Muscle of leg (tissue), 11 donors: Measurements from ENCODE around the gene RAD51B. TPM values are rescaled to one million over a fixed set of nuclear protein-coding genes. Genes with fewer than 3 reads are reported as not detected.
A peak's percentile ranks its signal among the peaks of the same experiment; 100 is the strongest.

Experiments
- DNase-seq: peaks from one replicate; pipeline ENCODE4 v3.0.0; 2013
- H3K27ac ChIP-seq: one replicate; pipeline ENCODE4 v1.5.1; 2013; ENCODE audit warnings: mild to moderate bottlenecking, low read length, control low read depth
- H3K27me3 ChIP-seq: one replicate; pipeline ENCODE4 v1.6.1; 2013; ENCODE audit warnings: low read length; ENCODE audit not compliant: control insufficient read depth, insufficient read depth
- H3K36me3 ChIP-seq: one replicate; pipeline ENCODE4 v1.6.1; 2013; ENCODE audit warnings: low read length; ENCODE audit not compliant: control insufficient read depth, insufficient read depth
- H3K4me1 ChIP-seq: one replicate; pipeline ENCODE4 v1.6.1; 2013; ENCODE audit warnings: low read length; ENCODE audit not compliant: control insufficient read depth, insufficient read depth
- H3K4me3 ChIP-seq: one replicate; pipeline ENCODE4 v1.5.1; 2013; ENCODE audit warnings: low read length, control low read depth
- H3K9me3 ChIP-seq: replicated peaks from 2 replicates; pipeline ENCODE4 v1.6.1; 2013; ENCODE audit warnings: low read depth, low read length; ENCODE audit not compliant: control insufficient read depth
- WGBS: methylation state at CpG from one replicate; pipeline ENCODE4 v1.1.5; 2013; ENCODE audit warnings: missing lambda C conversion rate; ENCODE audit not compliant: insufficient coverage; 5-methylcytosine and 5-hydroxymethylcytosine counted together
- polyA plus RNA-seq, 8 donors: library from polyadenylated mRNA; unstranded; fragments of 120-200 nt; gene quantifications; one replicate each; pipeline versions ENCODE4 v1.2.1 to v1.2.3, GENCODE V29; 2013; ENCODE audit warnings: inconsistent platforms in 1 of 8, low replicate concordance in 1 of 8; ENCODE audit not compliant: insufficient read length in 8 of 8, insufficient read depth in 1 of 8
- total RNA-seq: library from RNA; stranded (reverse); fragments of 120-200 nt; gene quantifications from one replicate; pipeline ENCODE4 v1.2.4, GENCODE V29; 2013

RAD51B gene
- total and polyA plus RNA-seq, 9 donors = 6.0 to 16.5 (median 7.2) TPM

DNA sequence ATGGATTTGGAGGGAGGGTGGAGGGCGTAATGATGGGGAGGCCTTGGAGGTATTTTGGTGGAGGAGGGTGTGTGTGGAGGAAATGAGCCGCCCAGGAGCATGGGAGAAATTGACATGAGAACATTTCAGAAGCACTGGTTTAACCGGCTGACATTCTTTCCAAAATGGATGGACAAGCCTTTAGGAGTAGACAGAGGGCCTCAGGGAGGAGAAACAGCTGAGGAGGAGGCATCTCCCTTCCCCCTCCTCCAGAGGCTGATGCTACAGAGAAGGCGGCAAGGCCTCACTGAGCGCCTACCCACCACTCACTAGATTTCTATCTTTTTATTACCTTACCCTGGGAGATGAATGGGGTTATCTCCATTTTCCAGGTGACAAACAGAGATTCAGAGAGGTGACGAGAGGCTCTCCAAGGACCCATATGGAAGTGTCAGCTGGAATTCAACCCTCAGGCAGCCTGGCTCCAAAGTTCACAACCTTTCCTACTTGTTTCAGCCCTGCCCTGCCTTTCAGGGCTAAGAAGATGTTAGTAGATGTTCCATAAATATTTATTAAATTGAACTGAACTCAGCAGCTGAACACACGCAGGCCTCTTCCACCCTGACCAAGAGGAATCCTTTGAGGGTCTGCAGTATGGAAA is 683.7 kb downstream of the RAD51B start:
- WGBS = 90% methylated on average over 2 of the region's 7 CpGs
- no peak for DNase-seq
- Histone ChIP-seq H3K4me1 (peaks cover 58% of the 10 kb centered on the region), H3K27ac (no peak overlapping the region), H3K4me3 (no peak overlapping the region), H3K36me3 (no peaks in the 10 kb centered on the region), H3K9me3 (no peaks in the 10 kb centered on the region), H3K27me3 (no peaks in the 10 kb centered on the region)

DNA sequence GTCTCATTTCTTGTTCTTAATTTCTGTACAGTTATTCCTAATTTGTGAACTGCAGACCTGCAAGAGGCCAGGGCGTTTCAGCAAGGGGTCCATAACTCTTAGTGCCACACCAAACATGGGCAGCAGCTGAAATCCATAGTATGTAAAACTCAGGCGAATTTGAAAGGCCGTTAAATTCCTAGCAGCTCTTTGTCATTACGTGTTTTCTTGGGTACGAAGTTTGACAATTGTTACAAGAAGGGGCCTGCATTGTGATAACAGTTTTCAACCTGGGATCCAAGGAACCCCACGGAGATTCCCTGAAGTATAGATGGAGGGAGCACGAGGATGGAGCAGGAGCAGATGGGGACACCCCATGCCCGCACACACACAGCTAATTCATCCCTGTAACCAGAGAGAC is 685.3 kb downstream of the RAD51B start:
- DNase-seq = no peak
- no peak overlapping the region for H3K27ac ChIP-seq
- H3K27me3 ChIP-seq = no peaks in the 10 kb centered on the region
- H3K4me3 ChIP-seq = no peak overlapping the region
- H3K36me3 ChIP-seq = no peaks in the 10 kb centered on the region
- 74% methylated on average over 5 of the region's 8 CpGs for WGBS
- H3K9me3 ChIP-seq = no peaks in the 10 kb centered on the region
- peaks cover 73% of the 10 kb centered on the region for H3K4me1 ChIP-seq

- DNase-seq = peak; percentile 73
- H3K27me3 ChIP-seq = no peaks in the 10 kb centered on the region
- H3K4me1 ChIP-seq = peaks cover 79% of the 10 kb centered on the region
- H3K27ac ChIP-seq = peak overlapping the region; percentile 92
- no peaks in the 10 kb centered on the region for H3K9me3 ChIP-seq
- H3K4me3 ChIP-seq = no peak overlapping the region
- H3K36me3 ChIP-seq = no peaks in the 10 kb centered on the region
- 31% methylated on average over 14 of the region's 17 CpGs for WGBS
These were observed 686.6 kb downstream of the RAD51B start for GRCh38 chr14:68506021-68506644.

DNA sequence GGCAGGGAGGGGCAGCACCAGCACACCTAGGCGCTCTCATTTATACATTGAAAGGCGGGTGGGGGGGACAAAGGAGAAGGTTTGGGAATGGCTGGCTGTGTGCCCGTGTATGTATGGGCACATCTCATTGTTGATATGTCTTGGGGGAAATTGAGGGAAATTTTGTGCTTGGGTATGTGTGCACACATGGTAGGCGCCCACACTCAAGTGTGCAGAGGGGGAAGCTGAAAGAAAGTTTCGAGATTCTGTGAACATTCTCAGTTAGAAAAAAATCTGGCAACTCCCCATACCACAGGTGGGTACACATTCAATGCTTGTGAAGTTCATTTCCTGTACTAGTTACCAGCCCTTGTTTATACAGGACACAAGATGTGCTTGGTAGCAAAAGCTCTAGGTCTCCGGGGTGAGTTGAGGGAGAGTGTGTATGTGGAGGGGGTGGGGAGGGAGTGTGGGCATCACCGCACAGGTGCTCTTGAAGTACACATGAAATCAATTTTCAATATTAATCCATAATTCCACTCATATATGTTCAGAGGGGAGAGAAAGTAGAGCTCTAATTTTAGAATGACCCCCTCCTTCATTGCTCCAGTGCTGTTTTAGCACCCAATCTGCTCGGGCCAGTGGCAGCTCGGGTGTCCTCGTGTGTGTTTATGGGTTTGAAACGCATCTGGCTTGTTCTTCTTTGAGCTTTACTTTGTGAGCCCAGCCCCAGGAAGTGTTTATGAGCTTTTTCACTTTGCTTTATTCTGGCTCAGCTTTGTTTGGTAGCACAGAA is 687.3 kb downstream of the RAD51B start:
- Histone ChIP-seq H3K4me1 (peaks cover 79% of the 10 kb centered on the region), H3K9me3 (no peaks in the 10 kb centered on the region), H3K4me3 (no peak overlapping the region), H3K36me3 (no peaks in the 10 kb centered on the region), H3K27me3 (no peaks in the 10 kb centered on the region), H3K27ac (peak overlapping the region; percentile 92)
- WGBS = 77% methylated on average over 3 of the region's 11 CpGs
- DNase-seq = no peak

GRCh38 chr14:68507544-68508081 is 688.0 kb downstream of the RAD51B start:
- no peaks in the 10 kb centered on the region for H3K27me3 ChIP-seq
- H3K4me3 ChIP-seq = no peak overlapping the region
- DNase-seq = peak; percentile 67
- 87% methylated on average over 9 of the region's 10 CpGs for WGBS
- no peaks in the 10 kb centered on the region for H3K36me3 ChIP-seq
- peaks cover 78% of the 10 kb centered on the region for H3K4me1 ChIP-seq
- H3K27ac ChIP-seq = peak overlapping the region; percentile 92
- H3K9me3 ChIP-seq = no peaks in the 10 kb centered on the region

GRCh38 chr14:68508581-68508980 is 689.0 kb downstream of the RAD51B start:
- Histone ChIP-seq H3K4me3 (no peak overlapping the region), H3K36me3 (no peaks in the 10 kb centered on the region), H3K4me1 (peaks cover 80% of the 10 kb centered on the region), H3K27me3 (no peaks in the 10 kb centered on the region), H3K9me3 (no peaks in the 10 kb centered on the region), H3K27ac (peak overlapping the region; percentile 95)
- 50% methylated on average over 2 of the region's 2 CpGs for WGBS
- DNase-seq = no peak

GRCh38 chr14:68509188-68509983 is 689.8 kb downstream of the RAD51B start:
- peak; percentile 59 for DNase-seq
- 69% methylated on average over 6 of the region's 9 CpGs for WGBS
- H3K4me3 ChIP-seq = no peak overlapping the region
- peaks cover 83% of the 10 kb centered on the region for H3K4me1 ChIP-seq
- H3K27me3 ChIP-seq = no peaks in the 10 kb centered on the region
- H3K9me3 ChIP-seq = no peaks in the 10 kb centered on the region
- H3K36me3 ChIP-seq = no peaks in the 10 kb centered on the region
- peak overlapping the region; percentile 95 for H3K27ac ChIP-seq

GRCh38 chr14:68510201-68511128 is 690.9 kb downstream of the RAD51B start:
- DNase-seq = peak; percentile 98
- peak overlapping the region; percentile 95 for H3K27ac ChIP-seq
- whole genome bisulfite sequencing = 22% methylated on average over 9 of the region's 11 CpGs
- H3K9me3 ChIP-seq = no peaks in the 10 kb centered on the region
- H3K4me1 ChIP-seq = peaks cover 84% of the 10 kb centered on the region
- no peaks in the 10 kb centered on the region for H3K36me3 ChIP-seq
- H3K4me3 ChIP-seq = no peak overlapping the region
- no peaks in the 10 kb centered on the region for H3K27me3 ChIP-seq
